WTC11 (cell line): ENCODE measurements around the gene ROR2. TPM values are rescaled to one million over a fixed set of nuclear protein-coding genes. Genes with fewer than 3 reads are reported as not detected.

Source experiments
- ATAC-seq: fragments of 200-7000 bp; cut with Tn5 transposase; 2 replicates; pipeline ENCODE4 v1.10.0; 2021; ENCODE audit warnings: mild to moderate bottlenecking, moderate library complexity
- CTCF ChIA-PET: fragments of 300-600 bp; sonication (Branson Sonifier 250); formaldehyde crosslinking; loops from one replicate; lab custom pipeline; 2021; ENCODE audit warnings: antibody characterized with exemption; lab: Charles Lee
- POLR2A ChIA-PET: fragments of 350-600 bp; sonication (Branson Sonifier 250); formaldehyde crosslinking; loops from one replicate; lab custom pipeline; 2021; ENCODE audit warnings: antibody characterized with exemption; lab: Charles Lee
- DNase-seq: peaks from one replicate; pipeline ENCODE4 v3.0.0; 2021; ENCODE audit warnings: low spot score
- H3K27ac Mint-ChIP-seq: 2 replicates; pipeline ENCODE4 v1.8.0; 2021; ENCODE audit warnings: mixed read lengths
- H3K27me3 Mint-ChIP-seq: 2 replicates; pipeline ENCODE4 v1.8.0; 2021; ENCODE audit warnings: low read depth, mild to moderate bottlenecking, moderate library complexity, mixed read lengths
- H3K36me3 Mint-ChIP-seq: 2 replicates; pipeline ENCODE4 v1.8.0; 2021; ENCODE audit warnings: mixed read lengths
- H3K4me1 Mint-ChIP-seq: 2 replicates; pipeline ENCODE4 v1.8.0; 2022; ENCODE audit warnings: mixed read lengths
- H3K4me3 Mint-ChIP-seq: 2 replicates; pipeline ENCODE4 v1.8.0; 2021; ENCODE audit warnings: mild to moderate bottlenecking, moderate library complexity, mixed read lengths
- H3K9me3 Mint-ChIP-seq: 2 replicates; pipeline ENCODE4 v1.8.0; 2021; ENCODE audit warnings: mixed read lengths
- CTCF ChIP-seq: fragments of 200-600 bp; IDR thresholded peaks from 2 replicates; pipeline ENCODE4 v1.8.0; 2022; ENCODE audit warnings: antibody characterized with exemption
- FOXP1 ChIP-seq: sonication (generic); formaldehyde crosslinking; IDR thresholded peaks from 2 replicates; pipeline ENCODE4 v1.8.0; 2022; ENCODE audit warnings: missing genetic modification reagents, mild to moderate bottlenecking, moderate library complexity, borderline replicate concordance
- GABPB1 ChIP-seq: sonication (generic); formaldehyde crosslinking; IDR thresholded peaks from 2 replicates; pipeline ENCODE4 v1.8.1; 2023; ENCODE audit warnings: mild to moderate bottlenecking, missing genetic modification reagents
- HMGA2 ChIP-seq: fragments of 250-450 bp; sonication (Bioruptor Pico); IDR thresholded peaks from 2 replicates; pipeline ENCODE4 v1.4.0; 2021; ENCODE audit warnings: mild to moderate bottlenecking, moderate library complexity
- NFATC4 ChIP-seq: fragments of 250-450 bp; sonication (Bioruptor Pico); IDR thresholded peaks from 2 replicates; pipeline ENCODE4 v1.9.0; 2021; ENCODE audit warnings: mild to moderate bottlenecking
- PRRX2 ChIP-seq: fragments of 250-450 bp; sonication (Bioruptor Pico); IDR thresholded peaks from 2 replicates; pipeline ENCODE4 v1.8.0; 2021; ENCODE audit warnings: mild to moderate bottlenecking
- SMAD3 ChIP-seq: sonication (generic); formaldehyde crosslinking; IDR thresholded peaks from 2 replicates; pipeline ENCODE4 v1.8.0; 2022; ENCODE audit warnings: missing genetic modification reagents, mild to moderate bottlenecking, borderline replicate concordance
- SP1 ChIP-seq: sonication (generic); formaldehyde crosslinking; conservative IDR thresholded peaks from 2 replicates; pipeline ENCODE4 v1.8.1; 2022; ENCODE audit warnings: missing genetic modification reagents
- ZNF425 ChIP-seq: fragments of 250-450 bp; sonication (Bioruptor Pico); conservative IDR thresholded peaks from 2 replicates; pipeline ENCODE4 v1.9.0; 2021; ENCODE audit warnings: mild to moderate bottlenecking
- total RNA-seq: library from RNA; stranded (reverse); gene quantifications from 3 replicates; pipeline ENCODE4 v1.2.3, GENCODE V29; 2021
- TF ChIP-seq, protein P1 (sequence below): sonication (generic); formaldehyde crosslinking; conservative IDR thresholded peaks from 2 replicates; pipeline ENCODE4 v1.8.1; 2023; ENCODE audit warnings: mild to moderate bottlenecking, low read depth, missing genetic modification reagents, moderate library complexity
- TF ChIP-seq, protein P2 (sequence below): sonication (generic); formaldehyde crosslinking; IDR thresholded peaks from 2 replicates; pipeline ENCODE4 v1.8.1; 2022; ENCODE audit warnings: mild to moderate bottlenecking, moderate library complexity, missing genetic modification reagents

The ROR2 gene
- total RNA-seq, 1 experiment from 2014 or later: 19.8 TPM

DNA sequence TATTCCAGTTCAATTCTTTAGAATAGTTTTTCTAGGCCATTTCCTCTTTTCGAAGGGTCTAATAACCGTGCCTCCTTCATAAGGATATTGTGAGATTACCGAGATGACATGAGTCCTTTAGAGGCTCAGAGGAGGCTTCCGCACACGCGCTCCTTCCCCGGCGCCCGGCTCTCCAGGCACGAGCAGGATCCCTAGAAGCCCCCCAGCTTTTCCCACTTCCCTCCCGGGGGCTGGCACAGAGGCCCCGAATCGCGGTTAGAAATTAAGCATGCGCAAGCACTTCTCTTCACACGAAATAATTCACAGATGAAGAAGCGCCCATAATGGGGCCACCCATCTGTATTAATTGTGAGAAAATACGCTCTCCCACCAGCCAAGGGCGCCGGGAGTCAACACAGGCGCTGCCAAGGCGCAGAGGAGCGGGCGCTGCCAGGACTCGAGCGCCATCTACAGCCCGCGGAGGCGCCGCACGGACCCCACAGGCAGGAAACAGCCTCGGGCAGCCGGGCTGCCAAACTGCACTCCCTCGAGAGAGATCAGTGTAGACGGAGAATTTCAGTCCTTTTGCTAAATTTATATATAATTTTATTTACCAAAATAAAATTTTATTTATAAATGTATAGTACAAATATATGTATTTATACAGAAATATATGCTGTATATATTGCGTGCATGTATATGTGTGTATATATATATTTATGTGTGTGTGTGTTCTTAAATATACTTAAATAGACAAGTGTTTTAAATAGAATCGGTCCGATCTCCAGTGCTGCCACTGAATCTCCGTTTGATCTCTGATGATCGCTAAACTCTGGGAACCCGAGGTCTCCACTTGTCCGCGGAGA lies 268.3 kb downstream of the ROR2 start:
- Mint-ChIP-seq H3K4me1 (peaks cover 29% of the 10 kb centered on the region), H3K4me3 (peak overlapping the region; percentile 63), H3K27ac (no peak overlapping the region), H3K27me3 (peaks cover 2% of the 10 kb centered on the region; the same call in 1 of the 2 replicates), H3K9me3 (no peaks in the 10 kb centered on the region), H3K36me3 (no peaks in the 10 kb centered on the region)
- CTCF ChIA-PET: interaction anchor here (0.7 kb wide), 1 partner anchor 22 kb away, joined by 4 read pairs; no protein-coding TSS in a partner anchor
- DNase-seq: peak; percentile 88
- ATAC-seq: peak; percentile 96
- POLR2A ChIA-PET: no interaction called here
- TF ChIP-seq NFATC4 (CRISPR knock-in tag) (no peak), CTCF (peak; percentile 62), SP1 (CRISPR knock-in tag) (0 out of 2 replicates have a peak, but pooled peaks have one; percentile 17), HMGA2 (peak; percentile 58; the same call in 1 of the 2 replicates)
- TF ChIP-seq, protein P1, sequence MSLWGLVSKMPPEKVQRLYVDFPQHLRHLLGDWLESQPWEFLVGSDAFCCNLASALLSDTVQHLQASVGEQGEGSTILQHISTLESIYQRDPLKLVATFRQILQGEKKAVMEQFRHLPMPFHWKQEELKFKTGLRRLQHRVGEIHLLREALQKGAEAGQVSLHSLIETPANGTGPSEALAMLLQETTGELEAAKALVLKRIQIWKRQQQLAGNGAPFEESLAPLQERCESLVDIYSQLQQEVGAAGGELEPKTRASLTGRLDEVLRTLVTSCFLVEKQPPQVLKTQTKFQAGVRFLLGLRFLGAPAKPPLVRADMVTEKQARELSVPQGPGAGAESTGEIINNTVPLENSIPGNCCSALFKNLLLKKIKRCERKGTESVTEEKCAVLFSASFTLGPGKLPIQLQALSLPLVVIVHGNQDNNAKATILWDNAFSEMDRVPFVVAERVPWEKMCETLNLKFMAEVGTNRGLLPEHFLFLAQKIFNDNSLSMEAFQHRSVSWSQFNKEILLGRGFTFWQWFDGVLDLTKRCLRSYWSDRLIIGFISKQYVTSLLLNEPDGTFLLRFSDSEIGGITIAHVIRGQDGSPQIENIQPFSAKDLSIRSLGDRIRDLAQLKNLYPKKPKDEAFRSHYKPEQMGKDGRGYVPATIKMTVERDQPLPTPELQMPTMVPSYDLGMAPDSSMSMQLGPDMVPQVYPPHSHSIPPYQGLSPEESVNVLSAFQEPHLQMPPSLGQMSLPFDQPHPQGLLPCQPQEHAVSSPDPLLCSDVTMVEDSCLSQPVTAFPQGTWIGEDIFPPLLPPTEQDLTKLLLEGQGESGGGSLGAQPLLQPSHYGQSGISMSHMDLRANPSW (CRISPR knock-in tag): no peak

DNA sequence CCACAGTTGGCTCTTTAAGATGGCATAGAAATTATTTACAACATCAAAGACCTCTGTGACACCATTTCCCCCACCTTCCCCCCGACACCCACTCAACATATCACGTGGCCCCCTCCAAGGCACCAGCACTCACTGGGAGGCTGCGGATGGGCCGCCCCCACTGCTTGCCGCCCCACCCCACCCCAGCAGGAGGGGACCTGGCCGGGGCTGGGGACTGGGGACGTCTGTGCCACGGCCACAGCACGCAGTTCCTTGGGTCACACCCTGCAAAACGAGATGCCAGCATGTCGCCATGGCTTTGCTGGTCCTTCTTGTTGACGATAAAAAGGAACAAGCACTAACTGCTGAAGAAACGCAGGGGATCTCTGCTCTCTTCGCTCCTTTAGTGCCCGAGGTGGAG lies 269.0 kb downstream of the ROR2 start:
- peaks cover 2% of the 10 kb centered on the region; the same call in 1 of the 2 replicates for H3K27me3 Mint-ChIP-seq
- H3K36me3 Mint-ChIP-seq: no peaks in the 10 kb centered on the region
- TF ChIP-seq ZNF425 (CRISPR knock-in tag): no peak
- TF ChIP-seq GABPB1 (CRISPR knock-in tag): no peak
- no peak for TF ChIP-seq FOXP1 (CRISPR knock-in tag)
- TF ChIP-seq, all 79 proteins: peak for 0
- no peak for DNase-seq
- POLR2A ChIA-PET: no interaction called here
- Mint-ChIP-seq H3K27ac (no peak overlapping the region), H3K9me3 (no peaks in the 10 kb centered on the region), H3K4me1 (peaks cover 29% of the 10 kb centered on the region), H3K4me3 (no peak overlapping the region)
- ATAC-seq: no peak
- CTCF ChIA-PET: interaction anchor here (0.7 kb wide), 1 partner anchor 22 kb away, joined by 4 read pairs; no protein-coding TSS in a partner anchor

DNA sequence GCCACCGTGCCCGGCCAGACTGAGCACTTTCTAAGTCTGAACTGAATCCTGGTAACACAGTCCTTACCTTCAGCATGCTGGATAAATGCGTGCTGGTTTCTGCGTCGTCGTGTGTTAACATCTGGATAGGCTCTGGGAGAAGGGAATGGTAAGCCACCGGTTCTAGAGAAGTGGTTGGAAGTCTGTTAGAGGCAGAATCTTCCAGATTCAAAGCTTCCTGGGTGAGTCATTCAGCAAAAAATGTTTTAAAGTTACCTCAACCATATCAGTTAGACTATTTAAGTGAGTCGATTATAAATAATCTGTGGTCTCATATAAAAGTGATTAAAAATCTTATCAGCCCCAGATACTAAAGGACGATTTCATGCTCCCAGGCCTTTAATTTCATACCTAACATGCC lies 269.9 kb downstream of the ROR2 start:
- Mint-ChIP-seq H3K27ac (no peak overlapping the region), H3K27me3 (peaks cover 2% of the 10 kb centered on the region; the same call in 1 of the 2 replicates), H3K4me3 (no peak overlapping the region), H3K4me1 (peaks cover 29% of the 10 kb centered on the region), H3K36me3 (no peaks in the 10 kb centered on the region), H3K9me3 (no peaks in the 10 kb centered on the region)
- no peak for ATAC-seq
- TF ChIP-seq SMAD3 (CRISPR knock-in tag) (no peak), PRRX2 (CRISPR knock-in tag) (no peak)
- TF ChIP-seq, protein P2, sequence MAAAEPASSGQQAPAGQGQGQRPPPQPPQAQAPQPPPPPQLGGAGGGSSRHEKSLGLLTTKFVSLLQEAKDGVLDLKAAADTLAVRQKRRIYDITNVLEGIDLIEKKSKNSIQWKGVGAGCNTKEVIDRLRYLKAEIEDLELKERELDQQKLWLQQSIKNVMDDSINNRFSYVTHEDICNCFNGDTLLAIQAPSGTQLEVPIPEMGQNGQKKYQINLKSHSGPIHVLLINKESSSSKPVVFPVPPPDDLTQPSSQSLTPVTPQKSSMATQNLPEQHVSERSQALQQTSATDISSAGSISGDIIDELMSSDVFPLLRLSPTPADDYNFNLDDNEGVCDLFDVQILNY (CRISPR knock-in tag): no peak
- ChIA-PET CTCF (no interaction called here), POLR2A (interaction anchor here (0.7 kb wide), 1 partner anchor 59 kb away, joined by 6 read pairs; no protein-coding TSS in a partner anchor)
- no peak for DNase-seq
